Activated naive CD8-positive, alpha-beta T cell treated with anti-CD3 and anti-CD28 coated beads, Interleukin-2, amount 10 ng/mL, durations not matched to agents 7 days and 5 days (primary cell): ENCODE results near the gene DHRSX. TPM values are rescaled to one million over a fixed set of nuclear protein-coding genes. Genes with fewer than 3 reads are reported as not detected.
A peak's percentile ranks its signal among the peaks of the same experiment; 100 is the strongest.
"Not testable (repeated sequence)": the region's sequence is repeated elsewhere in the genome, so short reads cannot be mapped to it uniquely, and the experiment has no call there.

ENCODE experiments used
- ATAC-seq: fragments of 150-1000 bp; cut with Tn5 transposase; one replicate; pipeline ENCODE4 v1.10.0; 2021; ENCODE audit warnings: low read depth, moderate library complexity
- POLR2A ChIA-PET: fragments of 350-600 bp; sonication (Branson Sonifier 250); formaldehyde crosslinking; loops from one replicate; lab custom pipeline; 2021; ENCODE audit warnings: antibody characterized with exemption; lab: Charles Lee
- DNase-seq: peaks from one replicate; pipeline ENCODE4 v3.0.0; 2021
- H3K27ac Mint-ChIP-seq: one replicate; pipeline ENCODE4 v1.8.0; 2022; ENCODE audit warnings: mild to moderate bottlenecking, mixed read lengths
- H3K27me3 Mint-ChIP-seq: one replicate; pipeline ENCODE4 v1.8.0; 2022; ENCODE audit warnings: mild to moderate bottlenecking, moderate library complexity, mixed read lengths
- H3K36me3 Mint-ChIP-seq: one replicate; pipeline ENCODE4 v1.8.0; 2021; ENCODE audit warnings: mild to moderate bottlenecking, mixed read lengths
- H3K4me1 Mint-ChIP-seq: one replicate; pipeline ENCODE4 v1.8.0; 2021; ENCODE audit warnings: mixed read lengths
- H3K4me3 Mint-ChIP-seq: one replicate; pipeline ENCODE4 v1.8.0; 2022; ENCODE audit warnings: mild to moderate bottlenecking, moderate library complexity, mixed read lengths
- H3K9me3 Mint-ChIP-seq: one replicate; pipeline ENCODE4 v1.8.0; 2021; ENCODE audit warnings: mixed read lengths
- total RNA-seq, 2 experiments: library from RNA; stranded (reverse); gene quantifications; one replicate each; pipeline ENCODE4 v1.2.3, GENCODE V29; 2021

Gene DHRSX
- total RNA-seq, 2 experiments from 2014 or later, result 17.0 to 18.1 TPM

DNA sequence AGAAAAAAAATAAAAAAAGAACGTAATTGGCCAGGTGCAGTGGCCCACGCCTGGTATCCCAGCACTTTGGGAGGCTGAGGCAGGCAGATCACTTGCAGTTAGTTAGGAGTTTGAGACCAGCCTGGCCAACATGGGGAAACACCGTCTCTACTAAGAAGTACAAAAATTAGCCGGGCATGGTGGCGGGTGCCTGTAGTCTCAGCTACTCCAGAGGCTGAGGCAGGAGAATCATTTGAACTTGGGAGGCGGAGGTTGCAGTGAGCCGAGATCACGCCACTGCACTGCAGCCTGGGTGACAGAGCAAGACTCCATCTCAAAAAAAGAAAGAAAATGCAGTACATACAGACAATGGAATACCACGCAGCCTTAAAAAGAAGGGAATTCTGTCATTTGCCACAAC is 150.7 kb downstream of the DHRSX start:
- peaks cover 35% of the 10 kb centered on the region for H3K36me3 Mint-ChIP-seq
- ATAC-seq, H3K4me3 Mint-ChIP-seq, H3K27ac Mint-ChIP-seq, POLR2A ChIA-PET, H3K4me1 Mint-ChIP-seq, DNase-seq, H3K27me3 Mint-ChIP-seq: not testable (repeated sequence)
- peaks cover 18% of the 10 kb centered on the region for H3K9me3 Mint-ChIP-seq

DNA sequence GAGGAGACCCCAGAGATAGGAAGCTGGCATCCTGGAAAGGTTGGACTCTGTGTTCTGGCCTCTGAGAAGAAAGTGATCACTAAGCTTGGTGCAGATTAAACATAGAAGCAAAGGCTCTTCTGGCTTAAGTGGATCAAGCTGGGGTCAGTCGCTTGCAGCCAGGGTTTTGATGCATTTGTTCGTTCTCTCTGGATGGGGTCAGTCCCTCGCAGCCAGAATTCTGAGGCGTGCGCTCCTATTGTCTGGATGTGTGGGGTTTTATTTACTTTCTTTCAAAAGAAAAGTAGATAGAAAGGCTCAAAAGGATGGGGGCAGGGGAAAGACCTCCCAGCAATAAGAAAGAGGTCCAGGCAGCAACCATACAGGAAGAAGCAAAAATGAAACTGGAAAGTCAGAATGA is 152.6 kb downstream of the DHRSX start:
- Mint-ChIP-seq H3K4me3 (no peak overlapping the region), H3K4me1 (no peaks in the 10 kb centered on the region), H3K36me3 (peaks cover 36% of the 10 kb centered on the region), H3K27ac (no peak overlapping the region), H3K27me3 (no peaks in the 10 kb centered on the region), H3K9me3 (peaks cover 15% of the 10 kb centered on the region)
- POLR2A ChIA-PET, result no interaction called here
- no peak for DNase-seq
- no peak for ATAC-seq

DNA sequence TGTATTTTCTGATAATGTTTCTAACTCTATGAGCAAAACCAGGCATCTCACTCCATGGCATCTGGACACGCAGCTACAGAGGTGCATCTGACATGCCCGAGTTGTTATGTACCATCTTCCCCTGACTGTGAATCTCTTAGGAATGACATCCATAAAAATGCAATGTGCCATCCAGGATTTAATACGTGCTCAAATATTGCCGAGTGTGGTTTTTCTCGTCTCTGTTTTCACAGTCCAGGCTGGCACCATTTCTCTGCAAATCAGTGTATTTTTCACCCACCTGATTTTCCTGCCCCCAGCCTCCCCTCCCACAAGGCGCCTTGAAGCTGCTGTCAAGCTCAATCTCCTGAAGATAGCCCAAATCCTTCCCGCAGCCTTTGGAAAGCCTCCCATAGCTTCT is 154.6 kb downstream of the DHRSX start:
- ATAC-seq, result no peak
- no peak for DNase-seq
- peaks cover 39% of the 10 kb centered on the region for H3K36me3 Mint-ChIP-seq

DNA sequence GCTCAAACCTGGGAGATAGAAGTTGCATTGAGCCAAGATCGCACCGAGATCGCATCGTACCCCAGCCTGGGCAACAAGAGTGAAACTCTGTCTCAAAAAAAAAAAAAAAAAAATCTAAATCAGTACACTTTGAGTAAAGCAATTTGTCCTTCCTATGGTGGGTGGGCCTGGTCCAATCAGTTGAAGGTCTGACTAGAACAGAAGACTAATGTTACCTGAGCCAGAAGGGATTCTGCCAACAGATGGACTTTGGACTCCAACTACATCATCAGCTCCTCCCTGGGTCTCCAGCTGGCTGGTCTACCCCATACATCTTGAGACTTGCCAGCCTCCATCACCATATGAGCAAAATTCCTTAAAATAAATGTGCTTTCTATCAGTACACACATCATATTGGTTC is 155.2 kb downstream of the DHRSX start:
- Mint-ChIP-seq H3K27me3 (no peaks in the 10 kb centered on the region), H3K4me1 (no peaks in the 10 kb centered on the region), H3K4me3 (no peak overlapping the region), H3K9me3 (peaks cover 14% of the 10 kb centered on the region), H3K27ac (no peak overlapping the region), H3K36me3 (peaks cover 36% of the 10 kb centered on the region)
- POLR2A ChIA-PET, result no interaction called here
- DNase-seq, result no peak
- ATAC-seq, result no peak

More for the DNA sequence above, 154.6 kb downstream of the DHRSX start:
- no peaks in the 10 kb centered on the region for H3K27me3 Mint-ChIP-seq
- no peaks in the 10 kb centered on the region for H3K4me1 Mint-ChIP-seq
- H3K27ac Mint-ChIP-seq, result no peak overlapping the region
- peaks cover 16% of the 10 kb centered on the region for H3K9me3 Mint-ChIP-seq
- POLR2A ChIA-PET, result no interaction called here
- H3K4me3 Mint-ChIP-seq, result no peak overlapping the region

DNA sequence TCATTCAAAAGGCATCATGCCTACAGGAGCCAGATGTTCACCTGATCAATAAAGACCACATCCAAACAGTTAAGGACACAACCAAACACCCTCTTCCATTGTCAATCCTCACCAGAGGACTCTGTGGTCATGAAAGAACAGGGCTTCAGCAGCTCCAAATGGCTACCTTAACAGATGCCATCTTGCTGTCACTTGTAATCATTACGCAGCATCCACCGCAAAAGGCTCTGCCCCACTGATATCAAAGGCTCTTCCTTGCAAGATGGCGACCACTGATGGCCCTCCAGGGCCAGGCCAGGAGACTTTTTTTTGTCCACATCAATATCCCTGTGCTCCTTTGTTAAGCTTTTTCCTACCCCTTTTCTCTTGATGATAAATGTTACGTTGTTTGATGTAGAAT is 157.4 kb downstream of the DHRSX start:
- no peaks in the 10 kb centered on the region for H3K4me1 Mint-ChIP-seq
- H3K27ac Mint-ChIP-seq, result no peak overlapping the region
- H3K4me3 Mint-ChIP-seq, result no peak overlapping the region
- H3K9me3 Mint-ChIP-seq, result peaks cover 23% of the 10 kb centered on the region
- ATAC-seq, result no peak
- DNase-seq, result no peak
- POLR2A ChIA-PET, result no interaction called here
- H3K27me3 Mint-ChIP-seq, result no peaks in the 10 kb centered on the region
- peaks cover 43% of the 10 kb centered on the region for H3K36me3 Mint-ChIP-seq

DNA sequence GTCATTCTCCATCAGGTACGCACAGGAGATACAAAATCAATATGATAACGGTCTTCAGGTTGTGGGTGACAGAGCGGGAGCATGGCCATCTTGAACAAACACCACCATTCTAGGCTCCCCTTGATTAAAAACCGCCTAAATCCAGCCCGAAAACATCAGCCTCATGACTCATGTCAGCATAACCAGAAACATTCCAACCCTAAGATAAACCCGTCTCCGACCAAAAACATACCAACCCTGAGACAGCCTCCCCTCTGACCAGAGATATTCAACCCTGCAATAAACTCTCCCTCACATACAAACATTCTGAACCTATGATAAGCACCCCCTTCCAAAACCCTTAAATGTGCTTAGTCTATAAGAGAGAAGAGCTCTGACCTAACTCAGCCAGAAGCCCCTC is 157.9 kb downstream of the DHRSX start:
- H3K27me3 Mint-ChIP-seq, result no peaks in the 10 kb centered on the region
- POLR2A ChIA-PET, result no interaction called here
- peaks cover 43% of the 10 kb centered on the region for H3K36me3 Mint-ChIP-seq
- DNase-seq (no peak), ATAC-seq (no peak)
- no peak overlapping the region for H3K27ac Mint-ChIP-seq
- H3K4me1 Mint-ChIP-seq, result no peaks in the 10 kb centered on the region
- peaks cover 23% of the 10 kb centered on the region for H3K9me3 Mint-ChIP-seq
- no peak overlapping the region for H3K4me3 Mint-ChIP-seq

DNA sequence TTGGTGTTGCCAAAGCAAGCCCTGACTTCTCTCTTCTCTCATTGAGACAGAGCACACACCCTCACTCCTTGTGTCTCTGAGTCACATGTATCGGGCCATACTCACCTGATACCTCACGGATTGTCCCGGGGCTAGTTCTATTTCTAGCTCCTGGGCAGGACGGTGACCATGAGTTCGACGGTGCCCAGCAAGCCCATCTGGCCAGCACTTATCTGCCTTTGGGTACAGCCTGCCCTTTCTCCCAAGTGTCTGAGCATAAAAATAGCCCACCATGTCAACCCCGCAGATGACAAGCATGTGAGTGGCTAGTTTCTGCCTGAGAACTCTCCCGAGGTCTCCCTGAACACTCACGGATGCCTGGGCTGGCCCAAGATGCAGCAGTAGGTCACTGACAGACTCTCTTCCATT is 158.5 kb downstream of the DHRSX start:
- peaks cover 43% of the 10 kb centered on the region for H3K36me3 Mint-ChIP-seq
- POLR2A ChIA-PET, result no interaction called here
- no peaks in the 10 kb centered on the region for H3K4me1 Mint-ChIP-seq
- no peak for ATAC-seq
- no peak overlapping the region for H3K4me3 Mint-ChIP-seq
- peaks cover 23% of the 10 kb centered on the region for H3K9me3 Mint-ChIP-seq
- H3K27me3 Mint-ChIP-seq, result no peaks in the 10 kb centered on the region
- no peak for DNase-seq
- H3K27ac Mint-ChIP-seq, result no peak overlapping the region

GRCh38 chrX:2340991-2341390 is 159.8 kb downstream of the DHRSX start:
- ATAC-seq (no peak), DNase-seq (no peak)
- H3K27ac Mint-ChIP-seq, result no peak overlapping the region
- H3K4me3 Mint-ChIP-seq, result no peak overlapping the region
- POLR2A ChIA-PET, result no interaction called here
- H3K4me1 Mint-ChIP-seq, result no peaks in the 10 kb centered on the region
- peaks cover 32% of the 10 kb centered on the region for H3K36me3 Mint-ChIP-seq
- H3K9me3 Mint-ChIP-seq, result peaks cover 16% of the 10 kb centered on the region
- H3K27me3 Mint-ChIP-seq, result no peaks in the 10 kb centered on the region

GRCh38 chrX:2336181-2336580 is 164.6 kb downstream of the DHRSX start:
- POLR2A ChIA-PET, result no interaction called here
- Mint-ChIP-seq H3K27me3 (no peaks in the 10 kb centered on the region), H3K4me3 (no peak overlapping the region), H3K27ac (no peak overlapping the region), H3K4me1 (no peaks in the 10 kb centered on the region), H3K36me3 (peaks cover 16% of the 10 kb centered on the region), H3K9me3 (peaks cover 15% of the 10 kb centered on the region)
- no peak for ATAC-seq
- no peak for DNase-seq

- H3K27me3 Mint-ChIP-seq, result no peaks in the 10 kb centered on the region
- POLR2A ChIA-PET, result no interaction called here
Observed at GRCh38 chrX:2334237-2334636, 166.5 kb downstream of the DHRSX start.

GRCh38 chrX:2332252-2332651 is 168.5 kb downstream of the DHRSX start:
- Mint-ChIP-seq H3K27me3 (no peaks in the 10 kb centered on the region), H3K27ac (no peak overlapping the region), H3K4me1 (no peaks in the 10 kb centered on the region), H3K4me3 (no peak overlapping the region), H3K9me3 (peaks cover 4% of the 10 kb centered on the region), H3K36me3 (no peaks in the 10 kb centered on the region)
- DNase-seq (no peak), ATAC-seq (no peak)
- POLR2A ChIA-PET, result no interaction called here

More at GRCh38 chrX:2334237-2334636, 166.5 kb downstream of the DHRSX start:
- Mint-ChIP-seq H3K36me3 (peaks cover 6% of the 10 kb centered on the region), H3K27ac (no peak overlapping the region), H3K4me3 (no peak overlapping the region), H3K4me1 (no peaks in the 10 kb centered on the region), H3K9me3 (peaks cover 9% of the 10 kb centered on the region)
- DNase-seq, result no peak
- no peak for ATAC-seq

- H3K36me3 Mint-ChIP-seq, result peaks cover under 1% of the 10 kb centered on the region
- H3K4me3 Mint-ChIP-seq, result no peak overlapping the region
- POLR2A ChIA-PET, result no interaction called here
- no peak overlapping the region for H3K27ac Mint-ChIP-seq
- H3K27me3 Mint-ChIP-seq, result no peaks in the 10 kb centered on the region
- no peaks in the 10 kb centered on the region for H3K4me1 Mint-ChIP-seq
- DNase-seq (no peak), ATAC-seq (no peak)
- H3K9me3 Mint-ChIP-seq, result peaks cover 3% of the 10 kb centered on the region
Observed at GRCh38 chrX:2330910-2331309, 169.9 kb downstream of the DHRSX start.

DNA sequence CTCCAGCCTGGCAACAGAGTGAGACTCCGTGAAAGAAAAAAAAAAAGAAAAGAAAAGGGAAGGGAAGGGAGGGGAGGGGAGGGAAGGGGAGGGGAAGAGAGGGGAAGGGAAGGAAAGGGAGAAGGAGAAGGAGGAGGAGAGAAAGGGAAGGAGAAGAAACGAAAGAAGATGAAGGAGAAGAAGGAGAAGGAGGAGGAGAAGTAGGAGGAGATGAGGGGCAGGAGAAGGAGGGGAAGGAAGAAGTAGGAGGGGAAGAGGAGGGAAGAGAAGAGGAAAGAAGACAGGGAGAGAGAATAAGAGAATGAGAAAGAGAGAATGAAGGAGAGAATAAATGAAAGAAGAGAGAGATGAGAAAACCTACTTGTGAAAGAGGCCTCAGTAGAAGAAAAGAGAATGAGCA is 170.3 kb downstream of the DHRSX start:
- Mint-ChIP-seq H3K9me3 (peaks cover 7% of the 10 kb centered on the region), H3K27me3 (no peaks in the 10 kb centered on the region), H3K4me1 (no peaks in the 10 kb centered on the region), H3K4me3 (no peak overlapping the region), H3K27ac (peak overlapping the region; percentile 28), H3K36me3 (peaks cover 3% of the 10 kb centered on the region)
- DNase-seq (no peak), ATAC-seq (no peak)
- POLR2A ChIA-PET, result no interaction called here

DNA sequence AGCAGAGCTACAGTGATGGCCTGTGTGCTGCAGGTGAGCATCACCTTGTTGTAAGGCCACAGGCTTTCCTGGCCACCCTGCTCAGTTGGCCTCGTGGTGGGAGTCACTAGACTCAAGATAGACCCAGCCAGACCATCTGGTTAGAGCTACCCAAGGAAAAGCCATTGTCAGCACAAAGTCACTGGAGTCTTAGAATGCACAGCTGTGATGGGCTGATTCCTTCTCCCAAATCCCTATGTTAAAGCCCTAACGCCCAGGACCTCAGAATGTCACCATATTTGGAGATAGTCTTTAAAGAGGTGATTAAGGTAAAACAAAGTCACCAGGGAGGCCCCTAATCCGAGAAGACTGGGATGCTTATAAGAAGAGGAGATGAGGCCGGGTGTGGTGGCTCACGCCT is 173.4 kb downstream of the DHRSX start:
- Mint-ChIP-seq H3K4me3 (no peak overlapping the region), H3K9me3 (peaks cover 6% of the 10 kb centered on the region), H3K27ac (no peak overlapping the region), H3K27me3 (no peaks in the 10 kb centered on the region), H3K36me3 (peaks cover 11% of the 10 kb centered on the region), H3K4me1 (peaks cover 2% of the 10 kb centered on the region)
- ATAC-seq (no peak), DNase-seq (no peak)
- POLR2A ChIA-PET, result no interaction called here
